ENCODE results near the gene ARL4A.

DNA sequence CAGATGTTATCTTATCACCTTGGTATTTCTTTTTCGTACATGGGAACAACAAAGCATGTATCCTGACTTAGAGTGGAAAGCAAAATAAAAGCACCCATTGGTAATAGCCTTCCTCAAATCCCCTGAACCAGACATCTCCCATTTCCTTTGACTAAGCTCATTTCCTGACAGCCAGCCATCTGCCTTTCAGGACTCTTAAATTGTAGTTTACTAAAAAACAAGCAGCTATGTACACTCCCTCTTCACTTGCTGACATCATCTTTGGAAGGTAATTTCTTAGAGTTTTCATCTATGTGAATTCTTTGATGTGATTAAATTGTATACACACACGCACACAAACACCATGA is 40.7 kb downstream of the ARL4A start:
- TF ChIP-seq CTCF (IDR thresholded peaks at IDR 0.05 in 2 of 3, conservative IDR thresholded peaks at IDR 0.05 in 1 of 3; ENCODE audit: insufficient read depth in 2 of 3, low read depth in 1 of 3, low read length in 3 of 3) (no peak), TBL1XR1 (IDR thresholded peaks at IDR 0.05; ENCODE audit: low read length in 2 of 2) (no peak), ARHGAP35 (IDR thresholded peaks at IDR 0.05; ENCODE audit: partially characterized antibody) (no peak), POLR2A (conservative IDR thresholded peaks at IDR 0.05) (no peak)
- TF ChIP-seq, protein P1, sequence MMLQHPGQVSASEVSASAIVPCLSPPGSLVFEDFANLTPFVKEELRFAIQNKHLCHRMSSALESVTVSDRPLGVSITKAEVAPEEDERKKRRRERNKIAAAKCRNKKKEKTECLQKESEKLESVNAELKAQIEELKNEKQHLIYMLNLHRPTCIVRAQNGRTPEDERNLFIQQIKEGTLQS (IDR thresholded peaks at IDR 0.05): peak; percentile 72
- TF ChIP-seq, protein P1 (CRISPR knock-in tag; conservative IDR thresholded peaks at IDR 0.05): no peak
